LNCAP (cell line): ENCODE results near the gene VSIG4.

Experiments
- TF ChIP-seq, protein P1 (sequence below): fragments of 450-650 bp; IDR thresholded peaks from 2 replicates; pipeline ENCODE4 v1.5.1; 2017; ENCODE audit warnings: mild to moderate bottlenecking

The VSIG4 gene

DNA sequence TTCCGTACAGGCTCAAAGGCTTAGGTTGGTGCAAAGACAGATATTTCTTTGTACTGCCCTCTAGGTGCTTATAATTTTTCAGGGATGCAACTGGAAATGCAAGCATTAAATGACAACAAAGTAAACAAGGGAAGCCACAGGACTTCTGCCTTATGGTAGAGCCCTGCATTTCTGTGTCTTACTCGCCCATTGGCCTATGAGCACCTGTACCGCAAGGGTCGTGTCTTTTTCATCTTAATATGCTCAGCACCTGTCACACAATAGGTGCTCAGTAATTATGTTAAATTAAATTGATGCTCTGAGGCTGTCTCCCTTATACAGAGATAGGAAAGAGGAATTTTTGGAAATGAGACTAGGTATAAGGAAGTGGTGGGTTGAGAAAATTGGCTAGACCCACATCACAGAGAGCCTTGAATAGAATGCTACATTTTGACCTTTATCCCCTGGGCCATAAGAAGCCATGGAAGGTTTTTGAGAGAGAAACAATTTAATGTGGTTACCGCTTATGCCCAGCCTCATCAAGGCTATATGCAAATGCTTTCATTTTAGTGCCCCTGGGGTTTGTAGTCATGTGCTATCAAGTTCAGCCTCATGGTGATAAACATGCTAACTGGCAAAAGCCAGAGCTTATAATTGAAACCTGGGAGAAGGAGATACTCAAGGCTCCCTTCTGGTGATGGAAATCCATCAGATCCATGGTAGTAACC, 16.3 kb downstream of the VSIG4 start:
- TF ChIP-seq, protein P1, sequence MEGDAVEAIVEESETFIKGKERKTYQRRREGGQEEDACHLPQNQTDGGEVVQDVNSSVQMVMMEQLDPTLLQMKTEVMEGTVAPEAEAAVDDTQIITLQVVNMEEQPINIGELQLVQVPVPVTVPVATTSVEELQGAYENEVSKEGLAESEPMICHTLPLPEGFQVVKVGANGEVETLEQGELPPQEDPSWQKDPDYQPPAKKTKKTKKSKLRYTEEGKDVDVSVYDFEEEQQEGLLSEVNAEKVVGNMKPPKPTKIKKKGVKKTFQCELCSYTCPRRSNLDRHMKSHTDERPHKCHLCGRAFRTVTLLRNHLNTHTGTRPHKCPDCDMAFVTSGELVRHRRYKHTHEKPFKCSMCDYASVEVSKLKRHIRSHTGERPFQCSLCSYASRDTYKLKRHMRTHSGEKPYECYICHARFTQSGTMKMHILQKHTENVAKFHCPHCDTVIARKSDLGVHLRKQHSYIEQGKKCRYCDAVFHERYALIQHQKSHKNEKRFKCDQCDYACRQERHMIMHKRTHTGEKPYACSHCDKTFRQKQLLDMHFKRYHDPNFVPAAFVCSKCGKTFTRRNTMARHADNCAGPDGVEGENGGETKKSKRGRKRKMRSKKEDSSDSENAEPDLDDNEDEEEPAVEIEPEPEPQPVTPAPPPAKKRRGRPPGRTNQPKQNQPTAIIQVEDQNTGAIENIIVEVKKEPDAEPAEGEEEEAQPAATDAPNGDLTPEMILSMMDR, result no peak

DNA sequence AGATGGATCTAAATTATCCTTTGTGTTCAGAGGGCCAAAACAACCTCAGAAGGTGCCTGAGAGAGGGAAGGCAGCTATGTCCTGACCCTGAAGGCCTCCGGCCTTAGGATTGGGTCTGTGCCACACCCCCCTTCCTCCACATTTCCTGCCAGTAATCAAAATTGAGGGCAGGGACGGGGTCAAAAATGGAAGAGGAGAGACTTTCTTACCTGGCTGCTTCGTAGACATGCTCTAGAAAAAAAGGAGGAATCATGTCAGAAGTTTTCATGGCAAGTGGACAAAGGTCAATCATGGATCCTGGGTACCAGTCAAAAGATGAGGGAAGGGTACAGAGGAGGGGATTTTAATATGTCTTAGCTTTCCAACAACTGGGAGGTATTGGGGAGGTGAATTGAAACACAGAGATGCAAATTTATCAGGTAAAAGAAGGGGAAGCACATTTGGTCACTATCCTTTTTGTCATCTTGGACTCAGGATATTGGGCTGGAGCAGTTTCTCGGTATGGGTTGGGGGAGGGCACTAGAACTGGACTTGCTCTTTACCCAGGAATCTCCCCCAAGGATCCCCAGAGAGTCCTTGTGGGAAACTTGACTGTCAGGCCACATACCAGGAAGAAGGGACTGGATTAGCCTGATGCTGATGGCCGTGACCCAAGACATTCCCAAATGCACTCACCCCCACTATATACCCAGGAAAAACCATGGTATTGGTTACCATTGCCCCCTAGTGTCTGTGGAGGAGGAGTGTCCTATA, 17.1 kb downstream of the VSIG4 start:
- TF ChIP-seq, protein P1, result no peak

DNA sequence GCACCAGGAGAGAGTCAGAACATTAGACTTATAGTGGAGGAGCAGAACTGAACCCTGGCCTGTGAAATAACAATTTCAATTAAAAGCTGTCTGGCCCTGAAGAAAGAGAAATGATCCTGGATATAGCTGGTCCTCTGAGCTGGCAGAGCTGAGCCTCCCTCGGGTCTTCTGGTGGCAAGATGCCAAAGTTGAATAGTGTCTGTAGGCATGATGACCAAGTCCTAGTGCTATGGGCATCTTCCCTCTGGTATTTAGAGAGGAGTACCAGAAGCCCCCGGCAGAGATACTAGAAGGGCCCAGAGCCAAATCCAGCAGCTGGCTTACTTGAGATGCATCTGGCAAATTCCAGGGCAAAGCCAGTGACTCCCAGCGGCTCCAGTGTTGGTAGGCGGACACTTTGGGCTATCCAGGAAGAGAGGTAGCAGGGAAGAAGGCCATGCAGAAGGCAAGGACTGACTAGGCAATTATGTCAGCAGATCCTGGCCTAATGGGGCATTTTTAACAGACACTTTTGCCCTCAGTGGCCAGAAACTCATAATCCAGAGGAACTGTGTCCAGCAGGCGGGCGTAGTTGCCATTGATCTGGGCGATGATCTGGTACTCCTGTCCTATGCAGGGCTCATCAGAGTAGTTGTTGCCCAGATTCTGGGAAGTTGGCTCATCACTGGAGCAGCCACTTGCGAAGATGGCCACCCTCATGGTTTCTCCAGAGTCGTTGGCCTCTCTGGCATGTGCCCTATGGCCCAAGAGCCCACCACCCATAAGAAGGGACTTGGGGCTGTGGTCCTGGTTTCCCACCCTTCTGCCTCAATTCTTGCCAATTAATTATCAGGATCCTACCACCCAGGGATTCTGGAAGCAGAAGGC, 17.9 kb downstream of the VSIG4 start:
- TF ChIP-seq, protein P1, result no peak

DNA sequence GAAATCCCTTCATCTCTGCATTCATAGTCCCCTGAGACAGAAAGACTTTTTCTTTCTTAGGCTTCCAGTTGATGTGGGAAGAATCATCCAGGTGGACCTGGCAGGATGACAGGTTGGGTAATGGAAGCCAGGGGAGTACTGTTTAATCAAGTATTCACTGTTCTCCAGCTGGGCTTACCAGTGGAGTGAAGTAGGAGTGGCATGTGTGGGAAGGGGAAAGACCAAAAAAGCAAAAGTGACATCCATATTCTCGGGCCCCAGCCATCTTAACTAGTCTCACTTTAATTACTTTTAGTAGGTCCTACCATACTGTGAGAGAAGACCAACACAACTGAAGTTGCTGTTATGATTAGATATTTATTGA, 18.5 kb downstream of the VSIG4 start:
- TF ChIP-seq, protein P1, result no peak

DNA sequence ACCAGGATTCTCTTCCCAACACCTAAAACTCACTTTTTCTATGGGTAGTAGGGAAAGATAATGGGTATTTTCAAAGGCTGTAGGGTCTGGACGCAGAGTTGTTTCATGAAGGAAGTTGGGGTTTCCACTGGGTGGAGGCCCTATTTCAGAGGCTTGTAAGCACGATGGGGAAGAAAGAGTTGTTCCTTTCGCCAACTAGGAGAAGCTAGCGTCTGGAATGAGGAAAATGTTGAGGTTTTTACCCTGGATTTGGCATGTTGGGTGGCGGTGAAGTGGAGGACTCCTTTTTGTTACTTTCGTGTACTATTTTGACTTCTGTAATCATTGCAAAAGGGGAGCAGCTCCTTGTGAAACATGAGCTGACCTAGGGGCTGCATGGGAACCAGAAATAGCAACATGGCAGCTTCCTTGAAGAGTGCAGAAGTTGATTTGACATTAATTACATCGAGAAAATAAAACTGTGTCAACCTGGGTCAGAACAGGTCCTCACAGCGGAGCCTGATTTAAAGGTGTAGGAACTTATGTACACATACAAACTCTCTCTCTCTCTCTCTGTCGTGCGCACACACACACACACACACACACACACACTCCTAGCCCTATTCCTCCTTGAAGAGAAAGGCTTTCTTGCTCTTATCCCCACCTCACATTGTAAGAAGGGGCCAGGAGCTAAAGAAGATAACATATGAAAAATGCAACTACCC, 19.1 kb downstream of the VSIG4 start:
- TF ChIP-seq, protein P1, result no peak

DNA sequence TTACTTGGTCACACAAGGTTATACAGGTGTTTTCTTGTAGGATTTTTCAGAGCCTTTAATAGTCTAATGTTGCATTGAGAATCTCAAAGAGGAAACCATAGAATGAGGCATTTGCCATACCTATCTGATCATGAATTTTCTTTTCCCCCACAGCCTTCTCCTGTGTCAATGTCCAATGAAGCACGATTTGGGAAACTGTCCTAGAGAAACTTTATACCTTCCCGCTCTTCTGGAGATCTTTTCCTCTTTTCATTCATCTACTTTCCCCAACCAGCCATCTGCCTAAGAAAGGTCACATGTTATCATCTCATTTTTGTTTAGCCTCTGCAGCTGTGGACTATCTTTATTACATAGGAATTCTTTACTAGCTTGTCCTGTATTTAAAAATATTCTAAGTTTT, 19.9 kb downstream of the VSIG4 start:
- TF ChIP-seq, protein P1, result no peak

DNA sequence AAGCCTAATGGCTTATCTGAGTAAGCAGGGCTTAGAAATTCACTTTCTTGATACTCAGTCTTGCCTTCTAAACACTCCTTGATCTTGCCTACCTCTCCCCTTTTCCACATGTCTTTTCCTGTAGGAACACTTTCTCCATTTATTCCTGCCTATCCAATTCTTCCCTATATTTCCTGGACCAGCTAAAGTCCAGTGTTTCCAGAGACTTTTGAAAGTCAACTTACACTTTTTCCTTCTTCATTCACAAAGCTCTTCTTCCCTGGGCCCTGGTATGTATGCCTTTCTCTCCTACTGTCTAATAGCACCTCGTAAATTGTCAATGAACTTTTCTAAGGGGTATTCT, 20.6 kb downstream of the VSIG4 start:
- TF ChIP-seq, protein P1, result no peak
